Esophagus squamous epithelium (tissue), 4 donors: ENCODE results near the gene PTGES3.

Source experiments
- POLR2A ChIP-seq, 4 donors: fragments of 450-650 bp; IDR thresholded peaks; one replicate each; pipeline ENCODE4 v1.6.1; 2017; ENCODE audit warnings: antibody characterized with exemption in 4 of 4, mild to moderate bottlenecking in 4 of 4, moderate library complexity in 3 of 4
- TF ChIP-seq, protein P1 (sequence below), 6 experiments: fragments of 450-650 bp in 4 of 6; fragments of 200-600 bp in 2 of 6; sonication (generic) in 2 of 6; IDR thresholded peaks; one replicate each; pipeline ENCODE4 v1.5.1; 2016 to 2019; ENCODE audit warnings: antibody characterized with exemption in 6 of 6, mild to moderate bottlenecking in 4 of 6, moderate library complexity in 4 of 6

DNA sequence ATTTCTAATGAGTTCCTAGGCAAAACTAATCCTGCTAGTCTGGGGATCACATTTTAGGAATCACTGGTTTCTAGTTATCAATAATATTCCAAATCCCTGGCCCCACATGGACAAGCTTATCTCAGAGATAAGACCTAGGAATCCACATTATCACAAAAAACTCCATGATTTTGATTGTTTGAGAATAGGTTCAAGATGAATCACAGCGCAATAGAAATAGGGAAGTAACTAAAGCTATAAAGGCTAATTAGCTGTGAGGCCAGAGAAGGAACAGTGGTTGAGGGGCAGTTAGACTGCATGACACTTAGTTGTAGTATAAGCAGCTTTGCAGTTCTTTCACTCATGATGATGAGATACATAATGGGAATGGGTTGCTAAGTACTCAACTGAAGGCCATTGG lies 29.2 kb downstream of the PTGES3 start:
- TF ChIP-seq POLR2A (IDR thresholded peaks at IDR 0.05) = no peak
- TF ChIP-seq, protein P1, sequence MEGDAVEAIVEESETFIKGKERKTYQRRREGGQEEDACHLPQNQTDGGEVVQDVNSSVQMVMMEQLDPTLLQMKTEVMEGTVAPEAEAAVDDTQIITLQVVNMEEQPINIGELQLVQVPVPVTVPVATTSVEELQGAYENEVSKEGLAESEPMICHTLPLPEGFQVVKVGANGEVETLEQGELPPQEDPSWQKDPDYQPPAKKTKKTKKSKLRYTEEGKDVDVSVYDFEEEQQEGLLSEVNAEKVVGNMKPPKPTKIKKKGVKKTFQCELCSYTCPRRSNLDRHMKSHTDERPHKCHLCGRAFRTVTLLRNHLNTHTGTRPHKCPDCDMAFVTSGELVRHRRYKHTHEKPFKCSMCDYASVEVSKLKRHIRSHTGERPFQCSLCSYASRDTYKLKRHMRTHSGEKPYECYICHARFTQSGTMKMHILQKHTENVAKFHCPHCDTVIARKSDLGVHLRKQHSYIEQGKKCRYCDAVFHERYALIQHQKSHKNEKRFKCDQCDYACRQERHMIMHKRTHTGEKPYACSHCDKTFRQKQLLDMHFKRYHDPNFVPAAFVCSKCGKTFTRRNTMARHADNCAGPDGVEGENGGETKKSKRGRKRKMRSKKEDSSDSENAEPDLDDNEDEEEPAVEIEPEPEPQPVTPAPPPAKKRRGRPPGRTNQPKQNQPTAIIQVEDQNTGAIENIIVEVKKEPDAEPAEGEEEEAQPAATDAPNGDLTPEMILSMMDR (IDR thresholded peaks at IDR 0.05) = no peak
